A673 (cell line): ENCODE measurements around the gene KCNK5.

ENCODE experiments used
- CTCF ChIP-seq: fragments of 300-800, 200-600 bp; sonication (generic); conservative IDR thresholded peaks from 2 replicates; pipeline ENCODE4 v1.5.1; 2017; ENCODE audit warnings: low read depth, mild to moderate bottlenecking, antibody characterized with exemption, low read length, moderate library complexity, mixed read lengths
- EZH2 ChIP-seq: fragments of 200-600 bp; sonication (generic); IDR thresholded peaks from 2 replicates; pipeline ENCODE4 v1.6.1; 2017; ENCODE audit warnings: borderline replicate concordance, low read depth, mild to moderate bottlenecking, mixed read lengths, antibody characterized with exemption, low read length; ENCODE audit not compliant: poor library complexity, severe bottlenecking

- TF ChIP-seq EZH2: no peak
- TF ChIP-seq CTCF: no peak
These were observed 13.6 kb downstream of the KCNK5 start for GRCh38 chr6:39215640-39216158.
